SH-SY5Y (cell line): ENCODE results near the gene NFIA.

Experiments
- GATA2 ChIP-seq: IDR thresholded peaks from 2 replicates; pipeline ENCODE4 v1.6.1; 2011; ENCODE audit warnings: mild to moderate bottlenecking, low read depth, low read length
- GATA3 ChIP-seq: IDR thresholded peaks from 2 replicates; pipeline ENCODE4 v1.6.1; 2011; ENCODE audit warnings: low read depth, mild to moderate bottlenecking, low read length, moderate library complexity

The NFIA gene

GRCh38 chr1:61278966-61279365, 196.6 kb downstream of the NFIA start:
- no peak for TF ChIP-seq GATA2
- no peak for TF ChIP-seq GATA3

GRCh38 chr1:61279570-61279969, 197.2 kb downstream of the NFIA start:
- TF ChIP-seq GATA3: no peak
- no peak for TF ChIP-seq GATA2

- TF ChIP-seq GATA2 (no peak), GATA3 (no peak)
These were observed 198.1 kb downstream of the NFIA start for GRCh38 chr1:61280452-61280851.

- TF ChIP-seq GATA2: no peak
- no peak for TF ChIP-seq GATA3
These were observed 200.0 kb downstream of the NFIA start for GRCh38 chr1:61282387-61282786.

- TF ChIP-seq GATA3: no peak
- TF ChIP-seq GATA2: no peak
These were observed 202.0 kb downstream of the NFIA start for GRCh38 chr1:61284248-61284854.

- TF ChIP-seq GATA2 (no peak), GATA3 (no peak)
These were observed 202.6 kb downstream of the NFIA start for GRCh38 chr1:61284936-61285335.

GRCh38 chr1:61285371-61285885, 203.1 kb downstream of the NFIA start:
- no peak for TF ChIP-seq GATA3
- TF ChIP-seq GATA2: no peak

- TF ChIP-seq GATA3 (no peak), GATA2 (no peak)
These were observed 204.7 kb downstream of the NFIA start for GRCh38 chr1:61287014-61287413.

- TF ChIP-seq GATA3 (no peak), GATA2 (no peak)
These were observed 205.4 kb downstream of the NFIA start for GRCh38 chr1:61287734-61288133.

- TF ChIP-seq GATA2: no peak
- no peak for TF ChIP-seq GATA3
These were observed 207.1 kb downstream of the NFIA start for GRCh38 chr1:61289232-61290098.

- TF ChIP-seq GATA2: no peak
- TF ChIP-seq GATA3: no peak
These were observed 208.2 kb downstream of the NFIA start for GRCh38 chr1:61290525-61290924.

GRCh38 chr1:61293197-61293596, 210.8 kb downstream of the NFIA start:
- TF ChIP-seq GATA2 (no peak), GATA3 (no peak)

- no peak for TF ChIP-seq GATA2
- TF ChIP-seq GATA3: no peak
These were observed 211.7 kb downstream of the NFIA start for GRCh38 chr1:61293986-61294504.

- TF ChIP-seq GATA2 (no peak), GATA3 (no peak)
These were observed 212.6 kb downstream of the NFIA start for GRCh38 chr1:61294930-61295329.

- TF ChIP-seq GATA3: no peak
- TF ChIP-seq GATA2: no peak
These were observed 213.6 kb downstream of the NFIA start for GRCh38 chr1:61295818-61296537.
